ENCODE data around the gene TWNK. TPM values are rescaled to one million over a fixed set of nuclear protein-coding genes. Genes with fewer than 3 reads are reported as not detected.
"Not testable (repeated sequence)": the region's sequence is repeated elsewhere in the genome, so short reads cannot be mapped to it uniquely, and the experiment has no call there.

Gene TWNK
- total RNA-seq, 3 donors from 2014 or later = 49.8 to 55.5 (median 55.5) TPM

- no peaks in the 10 kb centered on the region for H3K27me3 Mint-ChIP-seq (ENCODE audit: low read depth)
- H3K4me1 Mint-ChIP-seq (ENCODE audit: low read depth) = peaks cover 22% of the 10 kb centered on the region
- peaks cover 6% of the 10 kb centered on the region for H3K36me3 Mint-ChIP-seq (ENCODE audit: insufficient read depth)
- H3K9me3 Mint-ChIP-seq = no peaks in the 10 kb centered on the region
- peak overlapping the region; percentile 74 for H3K4me3 Mint-ChIP-seq
- DNase-seq = peak; percentile 67
- peak; percentile 65 to 67 for ATAC-seq
These were observed 44.7 kb downstream of the TWNK start for GRCh38 chr10:101031796-101032636.

GRCh38 chr10:101032637-101033224 lies 45.4 kb downstream of the TWNK start:
- Mint-ChIP-seq H3K27me3 (ENCODE audit: low read depth) (no peaks in the 10 kb centered on the region), H3K4me1 (ENCODE audit: low read depth) (peaks cover 22% of the 10 kb centered on the region), H3K9me3 (no peaks in the 10 kb centered on the region), H3K4me3 (peak overlapping the region; percentile 74), H3K36me3 (ENCODE audit: insufficient read depth) (peaks cover 12% of the 10 kb centered on the region)
- peak; percentile 39 to 44 for ATAC-seq
- peak; percentile 58 for DNase-seq

DNA sequence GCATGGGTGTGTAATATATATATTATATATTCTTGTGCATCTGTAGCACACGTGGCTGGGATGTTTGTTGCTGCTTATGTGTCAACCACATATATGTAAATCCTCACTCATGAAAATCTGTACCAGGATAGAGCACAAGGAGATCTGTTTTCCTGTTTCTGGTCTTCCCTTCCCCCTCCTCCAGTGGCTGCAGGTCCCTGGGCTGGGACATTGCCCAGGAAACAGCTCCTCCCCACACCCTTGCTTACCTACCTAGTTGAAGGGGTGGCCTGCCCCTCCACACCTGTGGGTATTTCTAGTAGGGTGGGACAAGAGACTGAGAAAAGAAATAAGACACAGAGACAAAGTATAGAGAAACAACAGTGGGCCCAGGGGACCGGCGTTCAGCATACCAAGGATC lies 45.9 kb downstream of the TWNK start:
- no peak for DNase-seq
- Mint-ChIP-seq H3K27me3 (ENCODE audit: low read depth) (no peaks in the 10 kb centered on the region), H3K36me3 (ENCODE audit: insufficient read depth) (peaks cover 17% of the 10 kb centered on the region), H3K4me1 (ENCODE audit: low read depth) (peaks cover 22% of the 10 kb centered on the region), H3K4me3 (peak overlapping the region; percentile 74), H3K9me3 (no peaks in the 10 kb centered on the region)
- ATAC-seq = no peak

DNA sequence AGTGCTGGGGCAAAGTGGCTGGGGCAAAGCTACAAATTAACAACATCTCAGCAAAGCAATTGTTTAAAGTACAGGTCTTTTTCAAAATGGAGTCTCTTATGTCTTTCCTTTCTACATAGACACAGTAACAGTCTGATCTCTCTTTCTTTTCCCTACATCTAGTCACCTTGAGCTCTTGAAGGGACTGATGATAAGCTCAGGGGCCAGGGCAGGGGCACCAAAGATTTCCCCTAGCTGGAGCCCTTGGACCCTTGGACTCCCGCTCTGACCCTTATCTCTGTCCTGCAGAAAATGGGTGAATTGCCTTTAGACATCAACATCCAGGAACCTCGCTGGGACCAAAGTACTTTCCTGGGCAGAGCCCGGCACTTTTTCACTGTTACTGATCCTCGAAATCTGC lies 47.1 kb downstream of the TWNK start:
- not testable (repeated sequence) for H3K9me3 Mint-ChIP-seq; DNase-seq; H3K4me3 Mint-ChIP-seq; H3K27me3 Mint-ChIP-seq (ENCODE audit: low read depth); ATAC-seq
- Mint-ChIP-seq H3K36me3 (ENCODE audit: insufficient read depth) (peaks cover 19% of the 10 kb centered on the region), H3K4me1 (ENCODE audit: low read depth) (peaks cover 22% of the 10 kb centered on the region)

- no peaks in the 10 kb centered on the region for H3K9me3 Mint-ChIP-seq
- H3K4me3 Mint-ChIP-seq = no peak overlapping the region
- peaks cover 22% of the 10 kb centered on the region for H3K4me1 Mint-ChIP-seq (ENCODE audit: low read depth)
- no peak for DNase-seq
- H3K36me3 Mint-ChIP-seq (ENCODE audit: insufficient read depth) = peaks cover 19% of the 10 kb centered on the region
- no peaks in the 10 kb centered on the region for H3K27me3 Mint-ChIP-seq (ENCODE audit: low read depth)
- ATAC-seq = no peak
These were observed 48.0 kb downstream of the TWNK start for GRCh38 chr10:101035314-101035713.

GRCh38 chr10:101035916-101036702 lies 48.8 kb downstream of the TWNK start:
- Mint-ChIP-seq H3K27me3 (ENCODE audit: low read depth) (no peaks in the 10 kb centered on the region), H3K4me1 (ENCODE audit: low read depth) (peaks cover 19% of the 10 kb centered on the region), H3K4me3 (no peak overlapping the region), H3K9me3 (no peaks in the 10 kb centered on the region), H3K36me3 (ENCODE audit: insufficient read depth) (peaks cover 19% of the 10 kb centered on the region)
- DNase-seq = no peak
- no peak for ATAC-seq

- no peak overlapping the region for H3K4me3 Mint-ChIP-seq
- ATAC-seq = no peak
- DNase-seq = no peak
- no peaks in the 10 kb centered on the region for H3K27me3 Mint-ChIP-seq (ENCODE audit: low read depth)
- H3K9me3 Mint-ChIP-seq = no peaks in the 10 kb centered on the region
- peaks cover 17% of the 10 kb centered on the region for H3K4me1 Mint-ChIP-seq (ENCODE audit: low read depth)
- H3K36me3 Mint-ChIP-seq (ENCODE audit: insufficient read depth) = peaks cover 19% of the 10 kb centered on the region
These were observed 49.4 kb downstream of the TWNK start for GRCh38 chr10:101036726-101037125.

- Mint-ChIP-seq H3K4me3 (no peak overlapping the region), H3K36me3 (ENCODE audit: insufficient read depth) (peaks cover 19% of the 10 kb centered on the region)
These were observed 51.1 kb downstream of the TWNK start for GRCh38 chr10:101038484-101038883.

DNA sequence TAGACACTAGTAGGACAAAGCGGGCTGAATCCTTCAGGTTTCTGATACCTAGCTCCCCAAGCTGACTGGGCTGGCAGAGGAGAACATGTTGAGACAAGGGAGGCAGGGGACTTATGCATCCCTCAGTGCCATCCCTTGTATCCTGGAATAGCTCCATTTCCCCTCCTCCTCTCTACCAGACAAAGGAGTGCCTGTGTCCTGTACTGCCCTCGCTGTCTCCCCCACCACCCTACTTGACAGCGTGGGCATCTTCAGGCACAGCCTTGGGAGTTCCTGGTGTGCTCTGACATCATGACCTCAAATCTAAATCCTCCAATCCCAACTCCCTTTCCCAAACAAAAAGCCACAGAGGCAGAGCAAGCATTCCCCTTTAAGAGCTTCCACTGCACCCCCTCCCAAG lies 52.7 kb downstream of the TWNK start:
- Mint-ChIP-seq H3K4me1 (ENCODE audit: low read depth) (peaks cover 22% of the 10 kb centered on the region), H3K27me3 (ENCODE audit: low read depth) (no peaks in the 10 kb centered on the region), H3K4me3 (no peak overlapping the region), H3K9me3 (no peaks in the 10 kb centered on the region), H3K36me3 (ENCODE audit: insufficient read depth) (peaks cover 19% of the 10 kb centered on the region)
- DNase-seq (no peak), ATAC-seq (no peak)

More at GRCh38 chr10:101038484-101038883, 51.1 kb downstream of the TWNK start:
- Mint-ChIP-seq H3K9me3 (no peaks in the 10 kb centered on the region), H3K27me3 (ENCODE audit: low read depth) (no peaks in the 10 kb centered on the region), H3K4me1 (ENCODE audit: low read depth) (peaks cover 21% of the 10 kb centered on the region)
- ATAC-seq (no peak), DNase-seq (no peak)

DNA sequence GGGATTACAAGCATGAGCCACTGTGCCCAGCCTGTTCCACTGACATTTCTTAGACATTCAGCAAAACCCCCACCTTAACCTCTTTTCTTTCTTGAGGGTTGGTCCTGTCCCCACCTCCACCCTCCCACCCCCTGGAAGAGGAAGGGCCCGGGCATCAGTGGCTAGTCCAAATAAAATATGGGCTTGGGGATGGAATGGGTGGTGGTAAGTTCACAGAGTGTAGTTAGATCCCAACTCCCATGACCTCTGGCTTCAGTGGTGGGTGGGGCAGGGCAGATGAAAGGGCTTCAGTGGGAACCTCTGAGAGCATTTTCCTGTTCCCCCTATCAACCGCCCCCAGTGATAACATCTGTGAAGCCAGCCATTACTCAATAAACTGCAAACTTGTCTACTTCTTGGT lies 53.5 kb downstream of the TWNK start:
- peaks cover 22% of the 10 kb centered on the region for H3K4me1 Mint-ChIP-seq (ENCODE audit: low read depth)

DNA sequence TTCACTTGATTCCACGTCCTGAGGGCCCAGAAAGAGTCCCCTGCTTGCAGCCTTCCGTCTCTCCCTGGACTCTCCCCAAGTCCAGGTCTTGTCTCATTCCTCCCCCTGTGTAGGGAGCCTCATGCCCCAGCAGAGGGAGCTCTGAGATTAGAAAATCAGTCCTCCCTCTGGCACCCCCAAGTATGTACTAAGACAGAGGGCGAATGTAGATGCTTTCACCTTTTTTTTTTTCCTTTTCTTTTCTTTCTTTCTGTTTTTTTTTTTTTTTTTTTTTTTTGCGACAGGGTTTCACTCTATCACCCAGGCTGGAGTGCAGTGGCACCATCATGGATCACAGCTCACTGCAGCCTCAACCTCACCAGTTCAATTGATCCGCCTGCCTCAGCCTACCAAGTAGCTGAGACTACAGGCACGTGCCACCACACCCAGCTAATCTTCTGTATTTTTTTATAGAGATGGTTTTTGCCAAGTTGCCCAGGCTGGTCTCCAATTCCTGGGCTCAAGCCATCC lies 54.0 kb downstream of the TWNK start:
- Mint-ChIP-seq H3K36me3 (ENCODE audit: insufficient read depth) (peaks cover 13% of the 10 kb centered on the region), H3K4me1 (ENCODE audit: low read depth) (peaks cover 22% of the 10 kb centered on the region)

More for the DNA sequence above, 53.5 kb downstream of the TWNK start:
- H3K36me3 Mint-ChIP-seq (ENCODE audit: insufficient read depth) = peaks cover 16% of the 10 kb centered on the region
- H3K9me3 Mint-ChIP-seq = no peaks in the 10 kb centered on the region
- no peak overlapping the region for H3K4me3 Mint-ChIP-seq
- no peak for ATAC-seq
- no peak for DNase-seq
- no peaks in the 10 kb centered on the region for H3K27me3 Mint-ChIP-seq (ENCODE audit: low read depth)

DNA sequence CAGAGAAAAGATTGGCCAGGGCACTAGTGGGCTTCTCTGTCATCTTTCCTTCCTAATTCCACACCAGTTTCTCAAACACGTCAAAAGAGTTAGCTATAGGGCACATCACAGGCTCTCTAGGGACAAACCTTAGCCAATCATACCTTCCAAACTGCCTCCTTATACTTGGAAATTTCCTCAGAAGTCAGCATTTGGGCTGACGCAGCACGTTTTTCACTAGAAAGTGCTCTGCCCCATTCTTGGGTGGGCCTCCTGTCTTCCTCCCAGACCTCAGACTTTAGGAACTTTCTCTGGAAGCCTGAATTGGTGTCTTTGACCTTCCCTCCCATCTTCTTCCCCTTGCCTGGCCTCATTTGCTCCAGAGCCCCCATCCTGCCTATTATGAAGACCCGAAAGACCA lies 54.8 kb downstream of the TWNK start:
- DNase-seq = no peak
- H3K4me3 Mint-ChIP-seq = peak overlapping the region; percentile 91
- peaks cover 22% of the 10 kb centered on the region for H3K4me1 Mint-ChIP-seq (ENCODE audit: low read depth)
- ATAC-seq = no peak
- H3K27me3 Mint-ChIP-seq (ENCODE audit: low read depth) = peaks cover 9% of the 10 kb centered on the region
- peaks cover 13% of the 10 kb centered on the region for H3K36me3 Mint-ChIP-seq (ENCODE audit: insufficient read depth)
- H3K9me3 Mint-ChIP-seq = no peaks in the 10 kb centered on the region

More for the DNA sequence above, 54.0 kb downstream of the TWNK start:
- DNase-seq (peak; percentile 70), ATAC-seq (peak; percentile 87)
- no peaks in the 10 kb centered on the region for H3K9me3 Mint-ChIP-seq
- peak overlapping the region; percentile 21 for H3K4me3 Mint-ChIP-seq
- H3K27me3 Mint-ChIP-seq (ENCODE audit: low read depth) = peaks cover 1% of the 10 kb centered on the region

DNA sequence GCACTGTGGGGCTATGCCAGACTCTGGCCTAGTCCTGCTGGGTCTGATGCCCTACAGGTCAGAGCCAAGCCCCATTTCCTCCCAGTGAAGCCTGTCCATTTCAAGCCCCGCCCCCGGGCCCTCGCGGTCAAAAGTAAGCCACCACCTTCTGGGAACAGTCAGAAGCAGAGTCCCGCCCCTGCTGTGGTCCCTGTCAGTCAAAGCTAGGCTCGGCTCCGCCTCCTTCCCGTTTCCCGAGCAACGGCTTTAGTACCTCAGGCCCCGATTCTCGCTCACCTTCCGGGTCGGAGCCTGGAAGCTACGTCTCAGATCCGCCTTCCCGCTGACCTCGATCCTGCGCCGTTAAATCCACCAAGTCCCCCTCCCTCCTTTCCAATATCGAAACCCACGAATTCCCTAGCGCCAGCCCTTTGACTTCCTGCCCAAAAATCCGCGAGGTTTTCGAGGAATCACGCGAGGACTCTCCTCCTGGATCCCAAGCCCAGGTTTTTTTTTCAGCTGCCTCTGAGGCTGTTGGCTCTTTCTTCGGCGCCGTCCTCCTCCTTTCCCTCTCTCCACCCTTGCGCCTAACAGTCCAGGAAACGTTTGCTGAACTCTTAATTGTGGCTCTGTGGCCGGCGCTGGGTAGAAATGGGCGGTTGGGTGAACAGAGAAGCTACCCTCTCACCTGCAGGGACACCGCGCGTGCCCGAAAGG lies 55.5 kb downstream of the TWNK start:
- Mint-ChIP-seq H3K9me3 (no peaks in the 10 kb centered on the region), H3K4me1 (ENCODE audit: low read depth) (peaks cover 22% of the 10 kb centered on the region), H3K4me3 (peak overlapping the region; percentile 91), H3K27me3 (ENCODE audit: low read depth) (peaks cover 16% of the 10 kb centered on the region), H3K36me3 (ENCODE audit: insufficient read depth) (peaks cover 7% of the 10 kb centered on the region)
- ATAC-seq (peak; percentile 95 to 96), DNase-seq (peak; percentile 77)

- Mint-ChIP-seq H3K4me3 (peak overlapping the region; percentile 91), H3K9me3 (no peaks in the 10 kb centered on the region), H3K36me3 (ENCODE audit: insufficient read depth) (peaks cover 2% of the 10 kb centered on the region), H3K27me3 (ENCODE audit: low read depth) (peaks cover 20% of the 10 kb centered on the region), H3K4me1 (ENCODE audit: low read depth) (peaks cover 24% of the 10 kb centered on the region)
- ATAC-seq (no peak), DNase-seq (no peak)
These were observed 56.0 kb downstream of the TWNK start for GRCh38 chr10:101043363-101043707.
